C4-2B (cell line): ENCODE measurements around the gene CHRNB2.

ENCODE experiments used
- H3K27ac ChIP-seq: fragments of 450-650 bp; 2 replicates; pipeline ENCODE4 v1.5.1; 2017
- CTCF ChIP-seq: fragments of 450-650 bp; conservative IDR thresholded peaks from 2 replicates; pipeline ENCODE4 v1.5.1; 2017; ENCODE audit warnings: mild to moderate bottlenecking
- ZFX ChIP-seq: fragments of 450-650 bp; IDR thresholded peaks from 2 replicates; pipeline ENCODE4 v1.6.1; 2017

Gene CHRNB2

GRCh38 chr1:154575147-154575927 lies 7.8 kb downstream of the CHRNB2 start:
- no peak overlapping the region for H3K27ac ChIP-seq
- TF ChIP-seq ZFX (no peak), CTCF (no peak)

GRCh38 chr1:154575951-154576566 lies 8.5 kb downstream of the CHRNB2 start:
- H3K27ac ChIP-seq = no peak overlapping the region
- TF ChIP-seq ZFX = no peak
- TF ChIP-seq CTCF = no peak

DNA sequence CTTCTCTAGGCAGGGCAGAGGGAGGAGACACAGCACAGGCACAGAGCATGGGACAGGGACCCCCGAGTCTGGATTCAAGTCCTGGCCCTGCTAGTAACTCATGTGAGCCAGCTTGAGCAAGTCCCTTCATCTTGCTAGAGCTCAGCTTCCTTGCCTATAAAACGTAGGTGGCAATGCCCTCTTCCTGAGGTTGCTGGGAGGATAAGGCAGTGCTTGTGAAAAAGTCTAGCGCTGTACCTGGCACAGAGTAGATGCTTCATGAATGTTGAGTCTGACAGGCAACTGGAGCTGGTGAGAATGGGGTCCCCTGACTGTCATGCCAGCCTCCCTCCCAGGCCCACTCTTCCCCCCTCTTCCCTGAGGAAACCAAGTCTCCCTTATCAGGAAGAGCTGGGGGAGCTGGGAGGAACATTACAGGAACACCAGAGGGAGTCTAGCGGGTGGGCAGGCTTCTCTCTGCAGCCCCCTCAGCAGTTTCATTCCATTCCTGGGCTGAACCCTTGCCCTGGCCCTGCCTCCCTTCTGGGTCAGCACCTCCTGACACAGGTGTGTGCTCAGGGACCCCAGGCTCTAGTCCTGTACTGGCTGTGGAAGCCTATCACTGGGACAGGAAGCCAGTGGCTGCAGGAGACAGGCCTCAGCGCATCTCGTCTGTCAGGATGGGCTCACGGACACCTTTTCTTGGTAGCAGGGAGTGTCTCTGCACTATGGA lies 9.9 kb downstream of the CHRNB2 start:
- TF ChIP-seq CTCF = no peak
- TF ChIP-seq ZFX = no peak
- H3K27ac ChIP-seq = no peak overlapping the region

DNA sequence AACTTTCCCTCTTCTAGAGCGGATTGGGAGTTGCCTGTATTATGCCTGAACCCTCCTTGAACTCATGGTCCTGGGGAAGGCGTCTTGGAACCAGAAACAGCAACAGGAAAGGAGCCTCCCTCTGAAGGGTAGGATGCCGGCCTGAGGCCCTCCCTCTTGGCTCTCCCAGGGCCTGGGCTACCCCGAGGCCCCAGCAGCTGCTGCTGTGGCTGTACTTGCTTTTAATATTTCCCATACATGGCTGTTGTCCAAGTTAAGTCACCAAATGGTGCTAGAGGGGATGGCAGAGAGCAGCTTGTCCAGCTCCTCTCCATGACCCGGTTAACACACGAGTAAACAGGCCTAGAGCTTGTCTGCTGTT lies 10.5 kb downstream of the CHRNB2 start:
- TF ChIP-seq CTCF = no peak
- TF ChIP-seq ZFX = no peak
- H3K27ac ChIP-seq = no peak overlapping the region

DNA sequence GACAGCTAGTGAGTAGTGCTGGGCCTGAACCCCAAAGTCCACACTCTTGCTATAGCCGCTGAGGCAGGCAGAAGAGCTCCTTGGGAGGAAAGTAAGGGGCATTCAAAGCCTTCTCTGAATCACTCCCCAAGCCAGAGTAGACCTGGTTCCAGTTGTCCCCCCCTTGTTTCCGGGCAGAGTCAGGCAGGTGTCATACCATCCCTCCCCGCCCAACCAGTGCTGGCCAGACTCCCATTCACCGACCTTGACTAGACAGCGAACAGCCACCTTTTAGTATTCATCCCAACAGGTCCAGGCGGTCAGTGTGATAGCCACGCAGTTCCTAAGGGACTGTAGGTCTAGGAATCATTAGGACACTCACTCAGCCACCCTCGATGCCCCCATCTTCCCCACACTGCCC lies 11.8 kb downstream of the CHRNB2 start:
- no peak overlapping the region for H3K27ac ChIP-seq
- no peak for TF ChIP-seq ZFX
- no peak for TF ChIP-seq CTCF

- no peak overlapping the region for H3K27ac ChIP-seq
- TF ChIP-seq ZFX (no peak), CTCF (no peak)
These were observed 14.2 kb downstream of the CHRNB2 start for GRCh38 chr1:154581766-154582165.

DNA sequence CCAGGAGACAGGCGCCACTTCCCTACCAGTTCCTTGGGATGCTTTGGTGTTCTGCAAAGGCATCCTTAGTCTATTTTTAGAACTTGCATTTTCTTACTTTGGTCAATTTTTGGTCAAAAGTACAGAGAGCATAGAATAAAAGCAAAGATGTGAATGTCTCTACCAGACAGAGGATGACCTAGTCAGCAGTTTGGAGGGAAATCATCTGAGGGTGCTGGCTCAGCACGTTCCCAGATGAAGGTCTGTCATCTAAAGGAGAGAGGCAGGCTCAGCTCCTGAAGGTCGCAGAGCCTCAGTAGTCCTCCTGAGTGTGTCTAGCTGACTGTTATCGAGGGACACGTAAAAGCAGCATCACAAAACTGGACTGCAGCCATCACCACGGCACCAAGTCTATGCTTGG lies 15.3 kb downstream of the CHRNB2 start:
- H3K27ac ChIP-seq = no peak overlapping the region

More for the DNA sequence above, 15.3 kb downstream of the CHRNB2 start:
- TF ChIP-seq CTCF (no peak), ZFX (no peak)
